H9 (cell line): Measurements from ENCODE around the gene WAPL. TPM values are rescaled to one million over a fixed set of nuclear protein-coding genes. Genes with fewer than 3 reads are reported as not detected.

Experiments used
- DNase-seq: peaks from one replicate; pipeline ENCODE4 v3.0.0-alpha.2; 2017
- H2AFZ ChIP-seq: one replicate; pipeline ENCODE4 v1.6.1; 2013; ENCODE audit warnings: mild to moderate bottlenecking, low read length, control low read depth, moderate library complexity
- H2AK5ac ChIP-seq: 2 replicates; pipeline ENCODE4 v1.6.1; 2013; ENCODE audit warnings: low read length, control low read depth, mixed read lengths; ENCODE audit not compliant: insufficient read length
- H2BK120ac ChIP-seq: one replicate; pipeline ENCODE4 v1.6.1; 2013; ENCODE audit warnings: low read depth, mild to moderate bottlenecking, low read length, control low read depth, inconsistent platforms; ENCODE audit not compliant: poor library complexity, severe bottlenecking
- H2BK12ac ChIP-seq: 2 replicates; pipeline ENCODE4 v1.6.1; 2013; ENCODE audit warnings: low read length, control low read depth, mixed read lengths, low read depth; ENCODE audit not compliant: insufficient read length
- H2BK15ac ChIP-seq: 2 replicates; pipeline ENCODE4 v1.6.1; 2013; ENCODE audit warnings: low read depth, low read length, control low read depth
- H2BK20ac ChIP-seq: one replicate; pipeline ENCODE4 v1.6.1; 2013; ENCODE audit warnings: low read depth, mild to moderate bottlenecking, low read length, control low read depth, inconsistent platforms; ENCODE audit not compliant: poor library complexity, severe bottlenecking
- H2BK5ac ChIP-seq: 2 replicates; pipeline ENCODE4 v1.6.1; 2013; ENCODE audit warnings: low read length, control low read depth, mixed read lengths; ENCODE audit not compliant: insufficient read length
- H3K14ac ChIP-seq: 2 replicates; pipeline ENCODE4 v1.6.1; 2013; ENCODE audit warnings: low read length, control low read depth; ENCODE audit not compliant: insufficient read depth
- H3K18ac ChIP-seq: 2 replicates; pipeline ENCODE4 v1.6.1; 2013; ENCODE audit warnings: low read depth, mild to moderate bottlenecking, mixed read lengths, low read length, control low read depth; ENCODE audit not compliant: insufficient read length
- H3K23ac ChIP-seq: 2 replicates; pipeline ENCODE4 v1.6.1; 2013; ENCODE audit warnings: low read length, control low read depth, mixed read lengths, low read depth; ENCODE audit not compliant: insufficient read length
- H3K23me2 ChIP-seq: 2 replicates; pipeline ENCODE4 v1.6.1; 2013; ENCODE audit warnings: low read depth, mild to moderate bottlenecking, mixed read lengths, low read length, control low read depth; ENCODE audit not compliant: insufficient read length, poor library complexity, severe bottlenecking
- H3K27ac ChIP-seq: 2 replicates; pipeline ENCODE4 v1.5.1; 2013; ENCODE audit warnings: low read length, control low read depth, mixed read lengths, low read depth; ENCODE audit not compliant: insufficient read length
- H3K27me3 ChIP-seq: 2 replicates; pipeline ENCODE4 v1.6.1; 2013; ENCODE audit warnings: low read length, control low read depth, inconsistent platforms; ENCODE audit not compliant: insufficient read depth
- H3K4ac ChIP-seq: 2 replicates; pipeline ENCODE4 v1.6.1; 2013; ENCODE audit warnings: low read depth, mild to moderate bottlenecking, control low read depth, inconsistent platforms, low read length, moderate library complexity
- H3K4me1 ChIP-seq: 2 replicates; pipeline ENCODE4 v1.6.1; 2013; ENCODE audit warnings: low read length, control low read depth, inconsistent platforms; ENCODE audit not compliant: insufficient read depth
- H3K4me2 ChIP-seq: 2 replicates; pipeline ENCODE4 v1.6.1; 2013; ENCODE audit warnings: low read length, control low read depth, mixed read lengths; ENCODE audit not compliant: insufficient read length, insufficient read depth
- H3K56ac ChIP-seq: 2 replicates; pipeline ENCODE4 v1.6.1; 2013; ENCODE audit warnings: low read depth, mild to moderate bottlenecking, mixed read lengths, low read length, control low read depth; ENCODE audit not compliant: insufficient read length
- H3K79me1 ChIP-seq: 2 replicates; pipeline ENCODE4 v1.6.1; 2013; ENCODE audit warnings: low read depth, mild to moderate bottlenecking, moderate library complexity, low read length, control low read depth, inconsistent platforms; ENCODE audit not compliant: insufficient read depth, poor library complexity, severe bottlenecking
- H3K79me2 ChIP-seq: 2 replicates; pipeline ENCODE4 v1.6.1; 2013; ENCODE audit warnings: low read length, control low read depth, inconsistent platforms; ENCODE audit not compliant: insufficient read depth
- H3K9ac ChIP-seq: 2 replicates; pipeline ENCODE4 v1.6.1; 2013; ENCODE audit warnings: low read length, control low read depth, mixed read lengths; ENCODE audit not compliant: insufficient read length; ENCODE audit errors: extremely low read depth
- H3K9me3 ChIP-seq: one replicate; pipeline ENCODE4 v1.6.1; 2013; ENCODE audit warnings: low read depth, low read length, inconsistent platforms; ENCODE audit not compliant: control insufficient read depth
- H3T11ph ChIP-seq: one replicate; pipeline ENCODE4 v1.6.1; 2013; ENCODE audit warnings: mild to moderate bottlenecking, low read length, control low read depth, inconsistent platforms
- H4K20me1 ChIP-seq: one replicate; pipeline ENCODE4 v1.6.1; 2013; ENCODE audit not compliant: control insufficient read depth, insufficient read length, insufficient read depth
- H4K5ac ChIP-seq: 2 replicates; pipeline ENCODE4 v1.6.1; 2013; ENCODE audit warnings: low read depth, mild to moderate bottlenecking, mixed read lengths, low read length, control low read depth; ENCODE audit not compliant: insufficient read length
- H4K8ac ChIP-seq: replicated peaks from 2 replicates; pipeline ENCODE4 v1.6.1; 2013; ENCODE audit warnings: low read length, control low read depth, mixed read lengths, low read depth; ENCODE audit not compliant: insufficient read length
- H4K91ac ChIP-seq: 2 replicates; pipeline ENCODE4 v1.6.1; 2013; ENCODE audit warnings: low read depth, mild to moderate bottlenecking, moderate library complexity, mixed read lengths, low read length, control low read depth; ENCODE audit not compliant: insufficient read length
- H3K27ac Mint-ChIP-seq, 3 experiments: 2 replicates in 2 of 3; 3 replicates in 1 of 3; pipeline ENCODE4 v1.8.0; 2020 to 2021; ENCODE audit warnings: mixed read lengths in 3 of 3, mild to moderate bottlenecking in 1 of 3, moderate library complexity in 1 of 3
- H3K27me3 Mint-ChIP-seq: 2 replicates; pipeline ENCODE4 v1.8.0; 2021; ENCODE audit warnings: low read depth, mild to moderate bottlenecking, moderate library complexity, mixed read lengths
- H3K36me3 Mint-ChIP-seq, 3 experiments: 2 replicates in 2 of 3; 3 replicates in 1 of 3; pipeline ENCODE4 v1.8.0; 2020 to 2021; ENCODE audit warnings: low read depth in 3 of 3, mixed read lengths in 3 of 3; ENCODE audit not compliant: insufficient read depth in 1 of 3
- H3K4me1 Mint-ChIP-seq, 2 experiments: 2 replicates each; pipeline ENCODE4 v1.8.0; 2020; ENCODE audit warnings: mixed read lengths in 2 of 2
- H3K4me3 Mint-ChIP-seq, 2 experiments: 2 replicates in 1 of 2; 3 replicates in 1 of 2; pipeline ENCODE4 v1.8.0; 2020 to 2021; ENCODE audit warnings: mild to moderate bottlenecking in 2 of 2, mixed read lengths in 2 of 2, moderate library complexity in 1 of 2
- H3K9me3 Mint-ChIP-seq, 2 experiments: 2 replicates in 1 of 2; 3 replicates in 1 of 2; pipeline ENCODE4 v1.8.0; 2020; ENCODE audit warnings: mild to moderate bottlenecking in 2 of 2, mixed read lengths in 2 of 2, moderate library complexity in 1 of 2
- WGBS: extraction: QIAGEN DNeasy Blood & Tissue Kit; methylation state at CpG from one replicate; pipeline ENCODE4 v1.1.7; 2013; ENCODE audit warnings: missing lambda C conversion rate, low lambda C conversion rate, mixed read lengths; ENCODE audit not compliant: insufficient read length; ENCODE audit errors: extremely low coverage; 5-methylcytosine and 5-hydroxymethylcytosine counted together
- total RNA-seq: library from RNA; stranded (reverse); gene quantifications from 2 replicates; pipeline ENCODE4 v1.2.1, GENCODE V29; 2021
- TF ChIP-seq, protein P1 (sequence below): fragments of 200-600 bp; sonication (generic); conservative IDR thresholded peaks from 3 replicates; pipeline ENCODE4 v1.8.0; 2021; ENCODE audit warnings: antibody characterized with exemption, mild to moderate bottlenecking

The WAPL gene
- total RNA-seq, 1 experiment from 2014 or later, result 61.4 TPM

- Histone ChIP-seq H2BK15ac (no peak overlapping the region), H2BK120ac (no peak overlapping the region), H4K8ac (no peak overlapping the region), H2BK5ac (no peak overlapping the region), H3K4me2 (no peak overlapping the region), H3K18ac (no peak overlapping the region), H3K14ac (no peak overlapping the region), H2BK12ac (no peak overlapping the region), H3K9ac (no peak overlapping the region), H4K20me1 (no peaks in the 10 kb centered on the region), H2AK5ac (no peak overlapping the region), H3K9me3 (no peaks in the 10 kb centered on the region), H2AFZ (no peak overlapping the region), H3K23me2 (no peaks in the 10 kb centered on the region), H3K4me1 (no peaks in the 10 kb centered on the region), H3T11ph (no peak overlapping the region), H4K5ac (no peak overlapping the region), H3K23ac (no peak overlapping the region), H3K4ac (no peak overlapping the region), H3K27me3 (no peaks in the 10 kb centered on the region; the same call in 1 of the 2 replicates), H3K79me1 (no peaks in the 10 kb centered on the region), H2BK20ac (no peak overlapping the region), H3K27ac (no peak overlapping the region), H3K56ac (no peak overlapping the region), H3K79me2 (no peaks in the 10 kb centered on the region), H4K91ac (no peak overlapping the region)
- no peaks in the 10 kb centered on the region for H3K9me3 Mint-ChIP-seq
- H3K27me3 Mint-ChIP-seq, result no peaks in the 10 kb centered on the region
- no peak for DNase-seq
- H3K4me3 Mint-ChIP-seq, result no peak overlapping the region
- no CpG with 5 or more reads among the region's 1 CpG for WGBS
- peaks cover 20 to 28% of the 10 kb centered on the region in 2 experiments for H3K4me1 Mint-ChIP-seq
- H3K27ac Mint-ChIP-seq, result peak overlapping the region; percentile 35 to 91 (median 67); a peak in 4 of 7 replicates
- TF ChIP-seq, protein P1, sequence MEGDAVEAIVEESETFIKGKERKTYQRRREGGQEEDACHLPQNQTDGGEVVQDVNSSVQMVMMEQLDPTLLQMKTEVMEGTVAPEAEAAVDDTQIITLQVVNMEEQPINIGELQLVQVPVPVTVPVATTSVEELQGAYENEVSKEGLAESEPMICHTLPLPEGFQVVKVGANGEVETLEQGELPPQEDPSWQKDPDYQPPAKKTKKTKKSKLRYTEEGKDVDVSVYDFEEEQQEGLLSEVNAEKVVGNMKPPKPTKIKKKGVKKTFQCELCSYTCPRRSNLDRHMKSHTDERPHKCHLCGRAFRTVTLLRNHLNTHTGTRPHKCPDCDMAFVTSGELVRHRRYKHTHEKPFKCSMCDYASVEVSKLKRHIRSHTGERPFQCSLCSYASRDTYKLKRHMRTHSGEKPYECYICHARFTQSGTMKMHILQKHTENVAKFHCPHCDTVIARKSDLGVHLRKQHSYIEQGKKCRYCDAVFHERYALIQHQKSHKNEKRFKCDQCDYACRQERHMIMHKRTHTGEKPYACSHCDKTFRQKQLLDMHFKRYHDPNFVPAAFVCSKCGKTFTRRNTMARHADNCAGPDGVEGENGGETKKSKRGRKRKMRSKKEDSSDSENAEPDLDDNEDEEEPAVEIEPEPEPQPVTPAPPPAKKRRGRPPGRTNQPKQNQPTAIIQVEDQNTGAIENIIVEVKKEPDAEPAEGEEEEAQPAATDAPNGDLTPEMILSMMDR, result no peak
- H3K36me3 Mint-ChIP-seq, result peaks cover 41 to 78% (median 56%) of the 10 kb centered on the region in 3 experiments
Measured at GRCh38 chr10:86439544-86439943, 82.0 kb downstream of the WAPL start.
